CD4-positive, alpha-beta T cell (primary cell): ENCODE results near the gene CNTNAP3. TPM values are rescaled to one million over a fixed set of nuclear protein-coding genes. Genes with fewer than 3 reads are reported as not detected.
"Not testable (repeated sequence)": the region's sequence is repeated elsewhere in the genome, so short reads cannot be mapped to it uniquely, and the experiment has no call there.

ENCODE experiments used
- ATAC-seq: fragments of 200-7000 bp; cut with Tn5 transposase; one replicate; pipeline ENCODE4 v1.10.0; 2022; ENCODE audit warnings: mild to moderate bottlenecking; ENCODE audit not compliant: poor library complexity
- CTCF ChIA-PET: fragments of 350-600 bp; sonication (Branson Sonifier 250); formaldehyde crosslinking; loops from one replicate; lab custom pipeline; 2021; ENCODE audit warnings: antibody characterized with exemption, inconsistent platforms; lab: Charles Lee
- POLR2A ChIA-PET: fragments of 350-600 bp; sonication (Branson Sonifier 250); formaldehyde crosslinking; loops from one replicate; lab custom pipeline; 2021; ENCODE audit warnings: antibody characterized with exemption, inconsistent platforms; lab: Charles Lee
- DNase-seq, 14 experiments: peaks; one replicate each; pipeline ENCODE4 v3.0.0-alpha.2; 2013 to 2020; ENCODE audit warnings: mixed read lengths in 2 of 14
- H3K27ac ChIP-seq, 2 donors: one replicate each; pipeline versions ENCODE4 v1.5.1 to v1.7.0; 2013; ENCODE audit warnings: low read length in 2 of 2, low read depth in 1 of 2, mild to moderate bottlenecking in 1 of 2
- H3K27me3 ChIP-seq, 2 experiments: 1 replicate in 1 of 2; 2 replicates in 1 of 2; pipeline versions ENCODE4 v1.6.1 to v1.7.0; 2013; ENCODE audit warnings: low read length in 2 of 2, control low read depth in 1 of 2, mild to moderate bottlenecking in 1 of 2, moderate library complexity in 1 of 2; ENCODE audit not compliant: insufficient read depth in 2 of 2, control insufficient read depth in 1 of 2
- H3K36me3 ChIP-seq: one replicate; pipeline ENCODE4 v1.6.1; 2013; ENCODE audit warnings: low read length, control low read depth; ENCODE audit not compliant: insufficient read depth
- H3K4me1 ChIP-seq: one replicate; pipeline ENCODE4 v1.6.1; 2013; ENCODE audit warnings: low read length, control low read depth; ENCODE audit not compliant: insufficient read depth
- H3K4me3 ChIP-seq: one replicate; pipeline ENCODE4 v1.5.1; 2013; ENCODE audit warnings: mild to moderate bottlenecking, low read length, moderate library complexity
- H3K9me3 ChIP-seq, 2 experiments: 1 replicate in 1 of 2; 2 replicates in 1 of 2; pipeline versions ENCODE4 v1.6.1 to v1.7.0; 2013; ENCODE audit warnings: low read length in 2 of 2, mild to moderate bottlenecking in 2 of 2, control low read depth in 1 of 2, moderate library complexity in 1 of 2; ENCODE audit not compliant: control insufficient read depth in 1 of 2, insufficient read depth in 1 of 2
- H3K27ac Mint-ChIP-seq: one replicate; pipeline ENCODE4 v1.8.0; 2020; ENCODE audit warnings: mixed read lengths
- H3K27me3 Mint-ChIP-seq: one replicate; pipeline ENCODE4 v1.8.0; 2021; ENCODE audit warnings: mixed read lengths
- H3K36me3 Mint-ChIP-seq: one replicate; pipeline ENCODE4 v1.8.0; 2021; ENCODE audit warnings: low read depth, mixed read lengths
- H3K4me1 Mint-ChIP-seq: one replicate; pipeline ENCODE4 v1.8.0; 2021; ENCODE audit warnings: low read depth, mixed read lengths
- H3K4me3 Mint-ChIP-seq: one replicate; pipeline ENCODE4 v1.8.0; 2020; ENCODE audit warnings: mild to moderate bottlenecking, mixed read lengths
- H3K9me3 Mint-ChIP-seq: one replicate; pipeline ENCODE4 v1.8.0; 2020; ENCODE audit warnings: mixed read lengths
- intact Hi-C, 2 experiments: fragments of 100-400 bp; cut with DNase I in 1 of 2; cut with micrococcal nuclease in 1 of 2; formaldehyde crosslinking; loops; one replicate each; pipeline versions ENCODE4 v1.15.1 to v1.9.0; 2023 to 2025; cut with DNase I, micrococcal nuclease
- polyA plus RNA-seq, 2 donors: library from polyadenylated mRNA; unstranded; fragments of 120-200 nt; gene quantifications; one replicate each; pipeline ENCODE4 v1.2.1, GENCODE V29; 2013
- total RNA-seq, 174 experiments: library from RNA in 2 of 174; stranded (reverse) in 2 of 174; gene quantifications; one replicate each; pipeline ENCODE4 v1.2.3 and lab custom pipeline; 2021 to 2026

The CNTNAP3 gene
- total RNA-seq (not detected), total RNA-seq (lab: John Stamatoyannopoulos, UW) (0 to 0.34 (median 0) reads per million in 172 experiments)
- not detected for polyA plus RNA-seq (2013, experiment 1 of 2)
- 0.07 TPM for polyA plus RNA-seq (2013, experiment 2 of 2)

- intact Hi-C loops, H3K9me3 Mint-ChIP-seq, H3K4me3 ChIP-seq, CTCF ChIA-PET, H3K4me1 Mint-ChIP-seq, H3K27ac Mint-ChIP-seq, H3K4me3 Mint-ChIP-seq, DNase-seq, H3K9me3 ChIP-seq, H3K4me1 ChIP-seq, H3K36me3 ChIP-seq, H3K27me3 Mint-ChIP-seq, POLR2A ChIA-PET, H3K27ac ChIP-seq, ATAC-seq, H3K27me3 ChIP-seq, H3K36me3 Mint-ChIP-seq: not testable (repeated sequence)
Measured at GRCh38 chr9:39287980-39288379, at the start of gene CNTNAP3. Gene CNTNAP3 (minus strand): TSS chr9:39288167. CDS start chr9:39288064, 103 bp downstream.

DNA sequence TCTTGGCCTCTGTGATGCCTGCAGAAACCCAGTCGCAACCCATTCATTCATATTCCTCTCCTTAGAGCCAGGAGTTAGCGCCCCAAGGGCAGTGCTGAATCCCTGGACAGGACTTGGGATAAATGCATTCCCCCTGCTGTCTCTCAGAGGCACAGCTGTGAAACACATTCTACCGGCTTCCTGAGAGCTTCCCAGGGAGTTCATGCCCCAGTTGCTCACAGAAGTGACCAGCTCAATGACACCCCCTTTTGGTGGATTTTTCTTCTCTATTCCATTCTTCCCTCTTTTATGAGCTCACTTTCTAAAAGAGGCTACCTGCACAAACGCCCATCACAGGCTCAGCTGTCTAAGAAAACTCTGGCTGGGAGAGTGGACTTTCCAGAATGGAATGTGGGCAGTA lies 8.0 kb downstream of the CNTNAP3 start:
- CTCF ChIA-PET, H3K4me1 ChIP-seq, H3K27me3 Mint-ChIP-seq, H3K27me3 ChIP-seq, intact Hi-C loops, H3K9me3 Mint-ChIP-seq, H3K27ac Mint-ChIP-seq, ATAC-seq, DNase-seq, H3K4me3 Mint-ChIP-seq, H3K9me3 ChIP-seq, H3K4me3 ChIP-seq, H3K36me3 ChIP-seq, H3K4me1 Mint-ChIP-seq, H3K36me3 Mint-ChIP-seq, POLR2A ChIA-PET, H3K27ac ChIP-seq: not testable (repeated sequence)

DNA sequence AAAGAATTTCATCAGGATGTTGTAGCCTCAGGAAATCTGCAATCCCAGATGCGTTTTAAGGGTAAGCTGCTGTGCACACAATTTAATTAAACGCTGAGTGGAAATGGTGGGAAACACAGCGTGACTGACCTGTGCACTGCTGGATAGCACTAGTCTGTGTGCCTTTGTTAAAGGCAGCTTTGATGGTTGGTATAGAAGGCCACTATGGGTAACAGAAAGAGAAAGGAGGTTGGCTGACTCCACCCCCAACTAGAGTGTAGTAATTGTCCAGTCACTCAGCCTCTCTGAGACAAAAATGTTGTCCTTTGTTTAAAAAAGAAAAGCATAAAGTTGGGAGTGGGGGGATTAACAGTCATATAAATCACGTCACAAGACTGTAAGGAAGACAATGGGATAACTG lies 45.5 kb downstream of the CNTNAP3 start:
- ATAC-seq, H3K4me3 Mint-ChIP-seq, intact Hi-C loops, H3K36me3 Mint-ChIP-seq, H3K9me3 ChIP-seq, CTCF ChIA-PET, DNase-seq, H3K4me1 Mint-ChIP-seq, H3K36me3 ChIP-seq, H3K27me3 Mint-ChIP-seq, POLR2A ChIA-PET, H3K27ac ChIP-seq, H3K4me1 ChIP-seq, H3K4me3 ChIP-seq, H3K9me3 Mint-ChIP-seq, H3K27ac Mint-ChIP-seq, H3K27me3 ChIP-seq: not testable (repeated sequence)

DNA sequence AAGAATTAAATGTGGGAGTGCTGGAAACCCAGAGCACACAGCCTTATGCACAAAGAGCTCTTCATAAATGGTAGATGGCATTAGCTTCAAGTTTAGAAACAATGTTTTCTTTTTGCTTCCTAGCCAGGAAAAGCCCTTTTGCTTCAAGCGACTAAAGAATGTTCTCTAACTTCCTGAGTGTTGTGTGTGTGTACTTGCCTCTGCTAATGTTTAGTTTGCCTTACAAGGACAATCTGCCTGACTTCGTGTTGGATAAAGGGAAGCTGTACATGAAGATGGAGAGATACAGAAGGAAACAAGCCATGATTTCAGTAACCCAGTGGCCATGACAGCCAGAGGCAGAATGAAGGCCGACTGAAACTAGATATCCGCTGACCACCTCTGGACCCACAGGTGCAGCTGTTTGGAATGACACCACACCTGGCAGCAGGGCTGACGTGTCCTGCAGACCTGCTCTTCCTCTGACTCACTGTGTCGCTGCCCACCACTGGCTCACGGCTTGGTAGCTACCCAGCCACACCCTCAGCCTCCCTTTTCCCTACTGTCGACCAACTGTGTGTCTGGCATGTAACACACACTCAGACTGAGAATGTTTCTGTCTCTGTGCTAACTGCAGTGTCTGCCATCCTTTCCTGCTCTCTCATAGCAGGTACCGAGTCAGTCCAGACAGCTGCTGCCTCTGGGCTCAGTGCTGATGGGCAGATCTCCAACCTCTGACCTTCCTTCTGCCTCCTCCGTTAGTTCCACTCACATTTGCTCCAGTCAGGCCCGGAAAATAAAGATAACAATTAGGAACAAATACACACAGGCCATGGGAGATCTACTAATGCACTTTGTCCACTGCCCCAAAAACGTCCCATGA lies 55.6 kb downstream of the CNTNAP3 start:
- H3K9me3 Mint-ChIP-seq, H3K36me3 ChIP-seq, intact Hi-C loops, H3K4me1 Mint-ChIP-seq, H3K4me3 Mint-ChIP-seq, POLR2A ChIA-PET, H3K27me3 ChIP-seq, DNase-seq, H3K27ac Mint-ChIP-seq, H3K9me3 ChIP-seq, H3K4me3 ChIP-seq, H3K27me3 Mint-ChIP-seq, H3K36me3 Mint-ChIP-seq, CTCF ChIA-PET, ATAC-seq, H3K4me1 ChIP-seq, H3K27ac ChIP-seq: not testable (repeated sequence)

- DNase-seq, H3K4me3 ChIP-seq, H3K36me3 Mint-ChIP-seq, intact Hi-C loops, H3K9me3 Mint-ChIP-seq, H3K4me1 ChIP-seq, CTCF ChIA-PET, H3K4me1 Mint-ChIP-seq, H3K4me3 Mint-ChIP-seq, POLR2A ChIA-PET, ATAC-seq, H3K36me3 ChIP-seq, H3K27ac Mint-ChIP-seq, H3K27me3 ChIP-seq, H3K9me3 ChIP-seq, H3K27ac ChIP-seq, H3K27me3 Mint-ChIP-seq: not testable (repeated sequence)
Measured at GRCh38 chr9:39215976-39216375, 72.0 kb downstream of the CNTNAP3 start.

GRCh38 chr9:39209773-39210172 lies 78.2 kb downstream of the CNTNAP3 start:
- H3K36me3 ChIP-seq, H3K4me3 Mint-ChIP-seq, CTCF ChIA-PET, H3K9me3 Mint-ChIP-seq, H3K9me3 ChIP-seq, POLR2A ChIA-PET, H3K4me1 Mint-ChIP-seq, DNase-seq, H3K27ac ChIP-seq, H3K27me3 ChIP-seq, H3K4me3 ChIP-seq, H3K27me3 Mint-ChIP-seq, H3K27ac Mint-ChIP-seq, H3K36me3 Mint-ChIP-seq, ATAC-seq, intact Hi-C loops, H3K4me1 ChIP-seq: not testable (repeated sequence)

DNA sequence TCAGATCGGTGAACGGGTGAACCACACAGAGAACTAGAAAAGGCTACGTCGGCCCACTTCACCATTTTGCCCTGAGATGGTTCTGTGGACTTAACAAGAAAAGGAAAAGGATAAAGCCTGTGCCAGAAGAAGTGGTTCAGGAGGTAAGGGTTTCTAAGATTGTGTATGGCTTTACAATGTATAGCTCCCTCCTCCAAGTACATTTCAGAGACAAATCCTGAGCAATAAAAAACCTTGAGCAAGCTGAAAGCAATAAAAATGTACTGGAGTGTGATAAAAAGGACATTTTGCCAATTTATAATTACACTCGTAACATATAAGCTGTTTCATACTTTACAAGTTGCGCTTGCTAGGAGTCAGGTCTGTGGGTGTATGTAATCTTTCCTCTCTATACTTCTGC lies 81.3 kb downstream of the CNTNAP3 start:
- ATAC-seq, H3K4me3 Mint-ChIP-seq, H3K4me1 ChIP-seq, H3K27me3 ChIP-seq, intact Hi-C loops, H3K9me3 Mint-ChIP-seq, H3K9me3 ChIP-seq, H3K27ac Mint-ChIP-seq, H3K27ac ChIP-seq, CTCF ChIA-PET, H3K4me1 Mint-ChIP-seq, POLR2A ChIA-PET, DNase-seq, H3K36me3 ChIP-seq, H3K4me3 ChIP-seq, H3K36me3 Mint-ChIP-seq, H3K27me3 Mint-ChIP-seq: not testable (repeated sequence)
